ENCODE results near the gene F7.

The F7 gene

DNA sequence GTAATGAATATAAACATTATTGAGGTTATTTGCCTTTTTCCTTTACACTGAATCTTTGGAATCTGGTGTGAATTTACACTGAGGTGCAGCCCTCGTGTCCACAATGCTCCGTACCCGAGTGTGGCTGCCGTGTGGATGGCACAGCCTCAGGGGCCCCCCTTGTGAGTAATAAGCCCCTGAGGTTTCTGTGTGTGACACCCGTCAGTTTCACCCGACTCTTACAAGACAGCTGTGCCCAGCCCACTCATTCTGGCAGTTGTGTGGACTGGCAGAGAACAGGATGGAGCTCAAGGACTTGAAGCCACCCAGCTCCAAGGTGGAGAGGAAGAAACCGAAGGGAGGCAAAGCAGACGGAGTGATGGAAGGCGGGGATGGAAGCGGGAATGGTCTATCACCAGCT is 60.7 kb downstream of the F7 start:
- no peak for FAIRE-seq
- no peak for DNase-seq (ENCODE audit: insufficient read length, low spot score)

GRCh38 chr13:113166681-113167080 is 61.1 kb downstream of the F7 start:
- FAIRE-seq (no peak), DNase-seq (ENCODE audit: insufficient read length, low spot score) (no peak)
- no peak for TF ChIP-seq POLR2A (IDR thresholded peaks at IDR 0.05; ENCODE audit: low read depth, low read length)

More for the DNA sequence above, 60.7 kb downstream of the F7 start:
- no peak for TF ChIP-seq POLR2A (IDR thresholded peaks at IDR 0.05; ENCODE audit: low read depth, low read length)

GRCh38 chr13:113167155-113167554 is 61.6 kb downstream of the F7 start:
- DNase-seq (ENCODE audit: insufficient read length, low spot score) (no peak), FAIRE-seq (no peak)
- TF ChIP-seq POLR2A (IDR thresholded peaks at IDR 0.05; ENCODE audit: low read depth, low read length), result no peak

- DNase-seq (ENCODE audit: insufficient read length, low spot score) (no peak), FAIRE-seq (no peak)
- no peak for TF ChIP-seq POLR2A (IDR thresholded peaks at IDR 0.05; ENCODE audit: low read depth, low read length)
Observed at GRCh38 chr13:113167575-113167974, 62.0 kb downstream of the F7 start.

- FAIRE-seq (no peak), DNase-seq (ENCODE audit: insufficient read length, low spot score) (no peak)
Observed at GRCh38 chr13:113168211-113168610, 62.6 kb downstream of the F7 start.

DNA sequence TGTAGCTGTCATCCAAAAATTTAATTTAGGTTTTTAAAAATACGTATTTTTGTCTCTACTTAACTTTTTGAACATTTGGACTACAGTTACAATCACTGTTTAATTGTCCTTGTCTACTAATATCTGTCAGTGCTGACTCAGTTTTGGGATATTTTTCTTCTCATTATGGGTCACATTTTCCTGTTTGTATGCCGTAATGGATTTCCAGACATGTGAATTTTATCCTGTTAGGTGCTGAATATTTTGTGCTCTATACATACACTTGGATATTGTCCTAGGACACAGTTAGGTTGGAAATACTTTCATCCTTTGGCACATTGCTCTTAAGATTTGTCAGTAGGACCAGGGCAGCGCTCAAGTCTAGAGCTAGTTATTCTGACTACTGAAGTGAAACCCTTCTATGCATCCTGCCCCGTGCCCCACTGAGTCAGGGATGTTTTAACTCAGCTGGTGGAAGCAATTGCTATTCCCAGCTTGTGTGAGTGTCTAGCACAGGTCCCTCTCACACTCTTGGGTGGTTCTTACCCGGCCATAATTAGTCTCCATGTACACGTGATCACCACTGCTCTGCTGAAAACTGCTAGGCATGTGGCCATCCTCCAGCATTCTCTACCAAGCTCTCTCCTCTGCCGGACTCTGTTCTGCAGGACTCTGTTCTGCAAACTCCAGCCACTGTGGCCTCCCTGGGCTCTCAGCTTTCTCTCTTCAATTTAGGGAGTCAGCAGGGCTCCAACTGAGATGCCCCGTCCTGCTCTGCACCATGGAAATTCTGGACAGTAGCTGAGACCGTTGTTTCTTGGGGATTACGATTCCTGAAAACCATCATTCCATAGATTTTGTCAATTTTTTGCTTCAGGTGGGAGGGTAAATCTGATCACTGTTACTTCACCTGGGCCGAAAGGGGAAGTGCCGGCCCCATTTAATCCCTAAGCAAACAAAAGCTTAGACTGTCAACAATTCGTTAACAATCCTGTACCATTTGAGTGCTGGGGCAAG is 64.0 kb downstream of the F7 start:
- TF ChIP-seq POLR2A (IDR thresholded peaks at IDR 0.05; ENCODE audit: low read depth, low read length), result no peak
- DNase-seq (ENCODE audit: insufficient read length, low spot score), result no peak
- no peak for FAIRE-seq

More at GRCh38 chr13:113168211-113168610, 62.6 kb downstream of the F7 start:
- TF ChIP-seq POLR2A (IDR thresholded peaks at IDR 0.05; ENCODE audit: low read depth, low read length), result no peak
